Psoas muscle (tissue), 8 donors: ENCODE measurements around the gene PAK5. TPM values are rescaled to one million over a fixed set of nuclear protein-coding genes. Genes with fewer than 3 reads are reported as not detected.

ENCODE experiments used
- ATAC-seq, 4 donors: fragments of 200-7000 bp; cut with Tn5 transposase; one replicate each; pipeline ENCODE4 v1.9.1; 2020; ENCODE audit warnings: moderate library complexity in 3 of 4, mild to moderate bottlenecking in 2 of 4
- DNase-seq, 2 donors: peaks; one replicate each; pipeline ENCODE4 v3.0.0-alpha.2; 2020
- H3K27ac ChIP-seq: fragments of 200-600 bp; one replicate; pipeline ENCODE4 v1.8.0; 2022
- H3K27me3 ChIP-seq, 3 donors: fragments of 200-600 bp in 1 of 3; one replicate each; pipeline versions ENCODE4 v1.6.1 to v1.8.0; 2013 to 2022; ENCODE audit warnings: low read length in 2 of 3, mild to moderate bottlenecking in 2 of 3, moderate library complexity in 1 of 3; ENCODE audit not compliant: insufficient read depth in 3 of 3
- H3K36me3 ChIP-seq, 2 donors: fragments of 200-600 bp in 1 of 2; one replicate each; pipeline versions ENCODE4 v1.6.1 to v1.8.0; 2013 to 2022; ENCODE audit warnings: low read depth in 1 of 2, mild to moderate bottlenecking in 1 of 2, moderate library complexity in 1 of 2; ENCODE audit not compliant: insufficient read depth in 1 of 2
- H3K4me1 ChIP-seq: fragments of 200-600 bp; one replicate; pipeline ENCODE4 v1.8.0; 2022
- H3K4me3 ChIP-seq: fragments of 200-600 bp; one replicate; pipeline ENCODE4 v1.8.0; 2022; ENCODE audit warnings: mild to moderate bottlenecking
- H3K9me3 ChIP-seq: fragments of 200-600 bp; one replicate; pipeline ENCODE4 v1.8.0; 2022
- CTCF ChIP-seq: fragments of 200-600 bp; IDR thresholded peaks from one replicate; pipeline ENCODE4 v1.8.0; 2022; ENCODE audit warnings: antibody characterized with exemption
- WGBS, 3 donors: extraction: QIAGEN DNeasy Blood & Tissue Kit; methylation state at CpG; one replicate each; pipeline versions ENCODE4 v1.1.6 to v1.1.7; 2013; 5-methylcytosine and 5-hydroxymethylcytosine counted together
- intact Hi-C, 2 donors: fragments of 100-400 bp; cut with DNase I; formaldehyde crosslinking; loops; one replicate each; pipeline versions ENCODE4 v1.11.0 to v1.14.2; 2022
- polyA plus RNA-seq, 3 donors: library from polyadenylated mRNA; stranded (reverse); fragments of 200-250 nt; gene quantifications; one replicate each; pipeline ENCODE4 v1.2.3, GENCODE V29; 2013
- total RNA-seq, 4 donors: library from RNA; stranded (reverse); fragmentation: NEBNext Ultra II Directional in 2 of 4; extraction: Animal tissue kit (Norgen Biotek cat#: 25700) in 2 of 4; gene quantifications; one replicate each; pipeline versions ENCODE4 v1.2.1 to v1.2.4, GENCODE V29; 2021 to 2023
- donor health status: healthy with polysubstance abuse.
- donor health status: DM: no; HTN: no; CAD: no; lungs with moderate emphysema.
- donor health status: Bipolar disorder and iron deficiency.
- donor health status: healthy.
- donor health status: DM: yes; HTN: yes; CAD: no.
- donor health status: DM: no; HTN: no; CAD: no.
- donor health status: DM: no; HTN: no; CAD: no.
- donor health status: DM: yes; HTN: yes; CAD: no.

PAK5 gene
- total and polyA plus RNA-seq, 7 donors = 0.01 TPM; not detected in 6

GRCh38 chr20:9839626-9840025 is 750 bp upstream of the PAK5 start:
- H3K9me3 ChIP-seq = no peaks in the 10 kb centered on the region
- no peak overlapping the region for H3K4me3 ChIP-seq
- H3K27me3 ChIP-seq = peaks cover 0 to 22% (median 6%) of the 10 kb centered on the region in 3 donors
- ATAC-seq = no peak
- TF ChIP-seq CTCF = no peak
- WGBS, 3 donors = 70 to 80% (median 76%) methylated on average over 5 of the region's 5 CpGs
- no peaks in the 10 kb centered on the region for H3K4me1 ChIP-seq
- intact Hi-C loops = no loop called here
- no peak for DNase-seq
- no peaks in the 10 kb centered on the region for H3K36me3 ChIP-seq
- no peak overlapping the region for H3K27ac ChIP-seq

GRCh38 chr20:9838035-9838377 is 870 bp downstream of the PAK5 start:
- no peak for ATAC-seq
- intact Hi-C loops = no loop called here
- H3K36me3 ChIP-seq = no peaks in the 10 kb centered on the region
- no peak overlapping the region for H3K4me3 ChIP-seq
- no peaks in the 10 kb centered on the region for H3K9me3 ChIP-seq
- no peak for TF ChIP-seq CTCF
- no peaks in the 10 kb centered on the region for H3K4me1 ChIP-seq
- DNase-seq = no peak
- WGBS, 3 donors = 3 to 5% (median 5%) methylated on average over 14 of the region's 14 CpGs
- no peak overlapping the region for H3K27ac ChIP-seq
- peaks cover 0 to 22% (median 6%) of the 10 kb centered on the region in 3 donors for H3K27me3 ChIP-seq

GRCh38 chr20:9837634-9838033 is 1.2 kb downstream of the PAK5 start:
- no peak overlapping the region for H3K4me3 ChIP-seq
- intact Hi-C loops = no loop called here
- H3K36me3 ChIP-seq = no peaks in the 10 kb centered on the region
- H3K9me3 ChIP-seq = no peaks in the 10 kb centered on the region
- no peaks in the 10 kb centered on the region for H3K4me1 ChIP-seq
- ATAC-seq (no peak), DNase-seq (no peak)
- no peak overlapping the region for H3K27ac ChIP-seq
- H3K27me3 ChIP-seq = peaks cover 0 to 22% (median 6%) of the 10 kb centered on the region in 3 donors
- no peak for TF ChIP-seq CTCF
- WGBS, 3 donors = 31 to 43% (median 42%) methylated on average over 7 of the region's 7 CpGs

- H3K4me1 ChIP-seq = no peaks in the 10 kb centered on the region
- no peak for TF ChIP-seq CTCF
- intact Hi-C loops = no loop called here
- no peak for DNase-seq
- no peak for ATAC-seq
- H3K27ac ChIP-seq = no peak overlapping the region
- H3K36me3 ChIP-seq = no peaks in the 10 kb centered on the region
- 40 to 57% (median 50%) methylated on average over 1 of the region's 1 CpG for WGBS, 3 donors
- H3K4me3 ChIP-seq = no peak overlapping the region
- H3K27me3 ChIP-seq = peaks cover 0 to 22% (median 6%) of the 10 kb centered on the region in 3 donors
- H3K9me3 ChIP-seq = no peaks in the 10 kb centered on the region
These were observed 3.6 kb downstream of the PAK5 start for GRCh38 chr20:9835302-9835701.

GRCh38 chr20:9831032-9831431 is 7.8 kb downstream of the PAK5 start:
- no peak for DNase-seq
- Histone ChIP-seq H3K27me3 (no peaks in the 10 kb centered on the region), H3K4me3 (no peak overlapping the region), H3K36me3 (no peaks in the 10 kb centered on the region), H3K27ac (no peak overlapping the region), H3K4me1 (no peaks in the 10 kb centered on the region), H3K9me3 (no peaks in the 10 kb centered on the region)
- WGBS, 3 donors = 57 to 76% (median 68%) methylated on average over 5 of the region's 5 CpGs
- intact Hi-C loops = no loop called here
- TF ChIP-seq CTCF = no peak
- no peak for ATAC-seq
